Lower leg skin (tissue), 3 donors: ENCODE measurements around the gene IGSF5.

Experiments
- CTCF ChIP-seq, 3 donors: fragments of 450-650 bp; IDR thresholded peaks; one replicate each; pipeline ENCODE4 v1.5.1; 2016; ENCODE audit warnings: antibody characterized with exemption in 3 of 3, mild to moderate bottlenecking in 3 of 3, moderate library complexity in 2 of 3
- POLR2A ChIP-seq, 2 donors: fragments of 450-650 bp; IDR thresholded peaks; one replicate each; pipeline ENCODE4 v1.6.1; 2016 to 2017; ENCODE audit warnings: antibody characterized with exemption in 2 of 2, mild to moderate bottlenecking in 1 of 2, moderate library complexity in 1 of 2

- TF ChIP-seq POLR2A (IDR thresholded peaks at IDR 0.05): no peak
- no peak for TF ChIP-seq CTCF (IDR thresholded peaks at IDR 0.05)
Observed at GRCh38 chr21:39726133-39726532, 18.9 kb upstream of the IGSF5 start.
